HG03575 (cell line): ENCODE results near the gene SNURF.
"Not testable (repeated sequence)": the region's sequence is repeated elsewhere in the genome, so short reads cannot be mapped to it uniquely, and the experiment has no call there.

Experiments
- ATAC-seq: cut with Tn5 transposase; IDR thresholded peaks from one replicate; pipeline ENCODE4 v1.9.1; 2021; ENCODE audit not compliant: unreplicated experiment, insufficient number of reproducible peaks, low FRiP score; ENCODE audit errors: extremely low read depth

The SNURF gene, protein sequence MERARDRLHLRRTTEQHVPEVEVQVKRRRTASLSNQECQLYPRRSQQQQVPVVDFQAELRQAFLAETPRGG

DNA sequence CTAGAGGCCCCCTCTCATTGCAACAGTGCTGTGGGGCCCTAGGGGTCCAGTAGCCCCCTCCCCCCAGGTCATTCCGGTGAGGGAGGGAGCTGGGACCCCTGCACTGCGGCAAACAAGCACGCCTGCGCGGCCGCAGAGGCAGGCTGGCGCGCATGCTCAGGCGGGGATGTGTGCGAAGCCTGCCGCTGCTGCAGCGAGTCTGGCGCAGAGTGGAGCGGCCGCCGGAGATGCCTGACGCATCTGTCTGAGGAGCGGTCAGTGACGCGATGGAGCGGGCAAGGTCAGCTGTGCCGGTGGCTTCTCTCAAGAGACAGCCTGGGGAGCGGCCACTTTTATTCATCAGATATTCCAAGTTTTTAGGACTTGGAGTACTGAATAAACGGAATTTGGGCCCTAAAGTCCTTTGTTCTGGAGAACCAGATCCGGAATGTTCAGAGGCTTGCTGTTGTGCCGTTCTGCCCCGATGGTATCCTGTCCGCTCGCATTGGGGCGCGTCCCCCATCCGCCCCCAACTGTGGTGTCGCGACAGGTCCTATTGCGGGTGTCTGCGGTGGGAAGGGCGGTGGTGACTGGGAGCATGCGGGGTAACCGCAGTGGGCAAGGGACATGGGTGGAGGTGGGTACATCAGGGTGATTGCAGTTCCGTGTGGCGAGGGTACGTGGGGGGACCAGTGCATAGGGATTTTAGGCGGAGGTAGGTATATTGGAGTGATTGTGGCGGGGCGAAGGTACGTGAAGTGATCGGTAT is at the start of gene SNURF, which contains the start of gene SNRPN:
Gene SNURF, plus strand, starts transcription at position 205 of the 748 bp plus-strand sequence. Its CDS starts 62 bp downstream, at position 267.
Gene SNRPN, plus strand, starts transcription at position 205 of the 748 bp plus-strand sequence. CDS start 19,467 bp downstream, outside the sequence.
- ATAC-seq = no peak

DNA sequence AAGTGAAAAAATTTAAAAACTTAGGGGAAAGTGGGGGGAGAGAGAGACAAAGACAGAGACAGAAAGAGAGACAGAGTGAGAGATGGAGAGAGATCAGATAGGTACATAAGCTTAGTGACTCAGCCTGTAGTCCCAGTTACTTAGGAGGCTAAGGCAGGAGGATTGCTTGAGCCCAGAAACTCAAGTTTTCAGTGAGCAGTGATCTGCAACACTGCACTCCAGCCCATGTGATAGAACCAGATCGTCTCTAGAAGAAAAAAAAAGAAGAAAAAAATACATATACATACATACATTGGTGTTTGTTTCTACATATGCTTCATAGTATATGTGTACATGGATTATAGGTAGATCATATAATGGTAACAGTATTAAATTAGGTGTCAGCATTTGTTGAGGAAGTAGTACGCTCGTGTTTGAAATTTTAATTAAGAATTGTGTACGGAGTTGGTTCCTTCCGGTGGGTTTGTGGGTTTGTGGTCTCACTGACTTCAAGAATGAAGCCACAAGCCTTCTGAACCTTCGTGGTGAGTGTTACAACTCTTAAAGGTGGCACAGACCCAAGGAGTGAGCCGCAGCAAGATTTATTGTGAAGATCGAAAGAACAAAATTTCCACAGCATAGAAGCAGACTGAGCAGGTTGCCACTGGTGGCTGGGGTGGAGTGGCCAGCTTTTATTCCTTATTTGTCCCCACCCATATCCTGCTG is 38.3 kb upstream of the SNURF start:
- no peak for ATAC-seq

DNA sequence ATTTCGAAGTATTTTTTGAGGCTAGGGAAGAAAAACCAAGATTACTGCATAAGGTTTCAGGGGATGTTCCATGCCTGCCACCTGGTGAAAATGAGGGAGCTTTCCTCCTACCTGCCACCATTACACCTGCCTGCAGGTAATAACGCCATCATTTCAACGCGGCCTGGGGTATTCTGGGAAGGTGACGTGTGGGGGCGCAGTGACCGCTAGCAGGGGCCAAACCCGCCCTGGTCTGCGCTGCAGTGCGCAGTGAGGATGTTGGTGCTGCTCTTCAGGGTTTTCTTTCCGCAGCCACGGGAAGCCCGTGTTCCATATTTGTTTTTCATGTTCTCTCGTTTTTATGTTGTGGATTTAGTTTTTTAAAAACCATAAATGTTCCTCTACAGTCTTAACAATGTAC is 37.4 kb upstream of the SNURF start:
- ATAC-seq = no peak

GRCh38 chr15:24919446-24919845 is 35.3 kb upstream of the SNURF start:
- no peak for ATAC-seq

DNA sequence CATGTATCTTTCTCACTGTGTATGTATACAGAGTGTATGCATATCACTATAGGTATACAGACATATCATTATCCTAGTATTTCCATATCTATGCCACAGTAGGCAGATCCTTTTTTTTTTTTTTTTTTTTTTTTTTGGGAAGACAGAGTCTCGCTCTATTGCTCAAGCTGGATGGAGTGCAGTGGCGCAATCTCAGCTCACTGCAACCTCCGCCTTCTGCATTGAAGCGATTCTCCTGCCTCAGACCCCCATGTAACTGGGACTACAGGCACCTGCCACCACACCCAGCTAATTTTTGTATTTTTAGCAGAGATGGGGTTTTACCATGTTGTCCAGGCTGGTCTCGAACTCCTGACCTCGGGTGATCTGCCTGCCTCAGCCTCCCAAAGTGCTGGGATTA is 32.0 kb upstream of the SNURF start:
- ATAC-seq = not testable (repeated sequence)

DNA sequence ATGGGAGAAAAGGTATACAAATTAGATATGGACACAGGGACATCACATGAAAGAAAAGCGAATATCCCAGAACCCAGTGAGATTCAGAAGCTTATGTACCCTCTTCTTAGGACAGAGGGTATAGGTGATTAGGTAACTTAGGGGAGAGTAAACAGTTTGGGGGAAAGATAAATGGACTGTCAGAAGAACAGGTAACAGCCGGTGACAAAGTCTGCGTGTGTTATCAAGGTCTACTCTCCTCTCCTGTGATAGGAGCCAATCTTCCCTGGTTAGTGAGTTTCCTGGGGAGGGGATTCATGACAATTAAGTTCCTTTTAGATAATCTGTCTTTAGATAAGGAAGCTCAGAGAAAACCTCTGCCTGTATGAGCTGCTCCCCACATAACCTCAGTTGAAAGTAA is 30.6 kb upstream of the SNURF start:
- ATAC-seq = no peak

DNA sequence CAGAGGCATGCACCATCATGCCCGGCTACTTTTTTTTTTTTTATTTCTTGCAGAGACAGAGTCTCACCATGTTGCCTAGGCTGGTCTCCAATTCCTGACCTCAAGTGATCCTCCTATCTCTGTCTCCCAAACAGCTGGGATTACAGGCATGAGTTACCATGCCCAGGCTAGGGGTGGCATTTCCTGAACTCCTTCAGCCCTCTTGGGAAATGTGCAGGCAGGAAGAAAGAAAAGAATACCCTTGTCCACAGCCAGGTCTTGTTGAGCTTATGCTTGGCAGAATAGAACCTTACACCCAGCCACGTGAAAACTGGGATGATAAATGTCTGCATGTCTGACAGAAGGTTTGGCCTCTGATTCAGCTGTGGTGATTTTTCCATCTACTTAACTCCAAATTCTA is 30.2 kb upstream of the SNURF start:
- no peak for ATAC-seq

GRCh38 chr15:24931874-24932732 is 22.7 kb upstream of the SNURF start:
- not testable (repeated sequence) for ATAC-seq

DNA sequence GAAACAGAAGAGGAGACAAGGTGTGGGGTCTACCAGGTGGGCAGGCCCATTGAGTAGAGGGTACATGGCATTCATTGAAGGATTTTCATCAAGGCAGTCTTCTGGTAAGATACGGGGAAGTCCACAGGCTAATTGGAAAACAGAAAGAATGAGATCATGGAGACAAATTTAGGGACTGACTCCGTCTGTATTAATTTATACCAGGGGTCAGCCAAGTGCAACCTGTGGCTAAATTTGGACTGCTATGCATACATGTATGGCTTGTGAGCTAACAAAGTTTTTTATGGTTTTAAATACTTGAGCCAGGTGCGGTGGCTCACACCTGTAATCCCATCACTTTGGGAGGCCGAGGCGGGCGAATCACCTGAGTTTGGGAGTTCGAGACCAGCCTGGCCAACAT is 21.1 kb upstream of the SNURF start:
- ATAC-seq = no peak

DNA sequence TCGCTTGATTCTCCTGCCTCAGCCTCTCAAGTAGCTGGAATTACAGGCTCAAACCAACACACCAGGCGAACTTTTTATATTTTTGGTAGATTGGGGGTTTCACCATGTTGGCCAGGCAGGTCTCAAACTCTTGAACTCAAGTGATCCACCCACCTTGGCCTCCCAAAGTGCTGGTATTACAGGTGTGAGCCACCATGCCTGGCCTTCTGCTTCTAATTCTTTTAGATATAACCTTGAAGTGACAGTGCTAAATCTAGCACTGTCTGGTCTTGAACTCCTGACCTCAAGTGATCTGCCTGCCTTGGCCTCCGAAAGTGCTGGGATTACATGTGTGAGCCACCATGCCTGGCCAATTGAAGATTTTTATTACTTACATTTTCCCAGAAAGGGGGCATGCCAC is 16.6 kb upstream of the SNURF start:
- ATAC-seq = not testable (repeated sequence)

- ATAC-seq = no peak
Measured at GRCh38 chr15:24940236-24940635, 14.6 kb upstream of the SNURF start.

DNA sequence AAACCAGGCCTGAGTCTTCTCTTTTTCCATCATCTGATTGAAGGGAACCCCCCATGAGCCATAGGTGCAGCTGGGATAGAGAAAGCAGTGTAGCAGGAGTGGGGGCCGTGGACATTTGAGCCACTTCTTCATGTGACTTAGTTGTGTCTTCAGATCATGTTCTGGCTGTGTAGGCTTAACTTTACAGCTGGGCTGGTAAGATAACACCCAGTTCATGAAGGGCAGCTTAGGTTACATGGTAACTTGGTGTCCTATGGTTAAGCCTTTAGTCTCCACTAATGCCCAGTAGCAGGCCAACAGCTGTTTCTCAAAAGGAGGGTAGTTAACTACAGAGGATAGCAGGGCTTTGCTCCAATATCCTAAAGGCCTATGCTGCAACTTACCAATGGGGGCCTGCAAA is 11.4 kb upstream of the SNURF start:
- no peak for ATAC-seq

DNA sequence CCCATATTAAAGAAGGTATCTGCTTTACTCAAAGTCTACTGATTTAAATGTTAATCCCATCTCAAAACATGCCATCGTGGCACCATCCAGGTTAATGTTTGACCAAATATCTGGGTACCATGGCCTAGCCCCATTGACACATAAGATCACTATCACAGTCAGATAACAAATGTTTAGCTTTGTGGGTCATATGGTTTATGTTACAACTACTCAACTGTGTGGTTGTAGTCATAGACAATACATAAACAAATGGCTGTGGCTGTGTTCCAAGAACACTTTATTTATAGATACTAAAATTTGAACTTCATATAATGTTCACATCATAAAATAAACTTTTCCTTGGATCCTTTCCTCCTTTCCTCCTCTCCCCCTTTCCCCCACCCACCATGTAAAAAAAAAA is 9.8 kb upstream of the SNURF start:
- no peak for ATAC-seq

DNA sequence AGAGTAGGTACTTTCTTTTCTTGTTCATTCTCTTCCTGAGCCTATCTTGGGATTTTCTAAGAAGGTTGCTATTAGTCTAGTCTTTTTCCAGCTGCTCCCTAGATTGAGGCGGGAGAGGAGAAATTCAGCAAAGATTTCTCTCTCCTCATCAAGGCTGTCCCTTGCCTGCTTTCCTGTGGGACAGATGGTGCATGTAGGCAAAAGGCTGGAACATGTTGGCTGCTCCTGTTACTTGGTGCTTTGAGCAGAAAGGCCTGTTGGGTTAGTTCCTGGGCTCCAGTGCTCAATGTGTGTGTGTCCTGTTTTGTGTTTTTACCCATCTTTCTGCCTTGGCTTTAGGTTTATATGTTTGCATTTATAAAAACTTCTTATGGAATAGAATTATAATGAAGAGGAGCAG is 9.1 kb upstream of the SNURF start:
- ATAC-seq = no peak

DNA sequence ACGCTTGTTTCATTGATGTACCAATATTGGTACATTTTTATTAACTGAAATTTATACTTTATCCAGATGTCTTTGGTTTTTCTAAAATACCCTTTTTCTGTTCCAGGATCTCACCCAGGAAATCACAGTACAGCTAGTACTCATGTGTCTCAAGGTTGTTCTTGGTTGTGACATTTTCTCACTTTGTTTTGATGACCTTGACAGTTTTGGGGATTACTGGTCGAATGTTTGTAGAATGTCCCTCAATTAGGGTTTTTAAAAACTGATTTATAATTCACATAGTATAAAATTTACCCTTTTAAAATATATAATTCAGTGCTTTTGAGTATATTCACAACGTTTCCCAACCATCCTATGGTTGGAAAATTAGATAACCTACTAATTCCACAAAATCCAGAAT is 6.3 kb upstream of the SNURF start:
- no peak for ATAC-seq

DNA sequence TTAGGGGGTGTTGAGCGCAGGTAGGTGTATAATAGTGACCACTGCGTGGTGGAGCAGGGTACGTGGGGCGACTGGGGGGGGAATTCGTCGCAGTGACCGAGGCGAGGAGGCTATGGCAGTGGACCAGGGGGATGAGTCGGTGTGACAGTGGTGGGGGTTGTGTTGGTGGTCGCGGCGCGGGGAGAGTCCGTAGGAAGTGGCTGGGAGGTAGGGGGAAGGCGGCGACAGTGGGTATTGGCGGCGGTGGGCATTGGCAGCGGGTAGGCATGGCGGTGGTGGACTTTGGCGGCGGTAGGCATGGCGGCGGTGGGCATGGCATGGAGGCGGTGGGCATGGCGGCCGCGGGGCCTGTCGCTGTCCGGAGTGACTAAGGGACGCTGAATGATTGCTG is 739 bp downstream of the SNURF start:
- no peak for ATAC-seq

- no peak for ATAC-seq
Measured at GRCh38 chr15:24956111-24956838, 1.5 kb downstream of the SNURF start.

DNA sequence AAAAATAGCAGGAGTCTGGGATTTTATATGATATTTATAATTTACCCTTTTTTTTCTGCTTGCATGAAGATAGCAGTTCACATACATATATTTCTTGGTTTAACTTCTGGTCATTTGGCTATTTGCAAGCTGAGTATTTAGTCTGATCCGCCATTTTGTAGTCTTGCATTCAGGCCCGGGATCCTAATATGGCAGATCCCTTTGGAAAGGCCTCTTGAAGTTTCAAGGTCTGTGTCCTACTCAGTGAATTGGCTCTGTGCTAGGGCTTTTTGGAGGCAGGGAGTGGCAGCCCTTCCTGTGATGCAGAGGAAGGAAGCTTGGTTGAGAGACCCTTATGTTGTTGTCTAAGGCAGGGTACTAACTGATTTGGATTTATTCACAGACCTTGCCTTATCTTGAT is 2.9 kb downstream of the SNURF start:
- no peak for ATAC-seq

DNA sequence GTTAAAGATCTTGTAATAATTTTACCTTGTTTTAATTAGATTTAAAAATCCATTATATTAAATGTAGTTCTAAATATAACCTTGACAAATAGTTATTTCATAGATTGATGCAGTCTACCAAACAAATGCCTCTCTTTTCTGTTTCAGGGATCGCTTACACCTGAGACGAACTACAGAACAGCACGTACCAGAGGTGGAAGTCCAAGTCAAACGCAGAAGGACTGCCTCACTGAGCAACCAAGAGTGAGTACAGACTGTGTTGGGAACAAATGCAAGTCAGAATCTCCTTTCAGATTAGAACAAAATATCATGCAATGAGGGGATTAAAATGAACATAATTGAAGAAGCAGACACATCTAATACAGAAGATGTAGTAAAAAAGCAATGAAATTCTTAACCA is 7.2 kb downstream of the SNURF start:
- no peak for ATAC-seq
